Progenitor cell of endocrine pancreas (in vitro differentiated cells): ENCODE results near the gene ARHGAP6. TPM values are rescaled to one million over a fixed set of nuclear protein-coding genes. Genes with fewer than 3 reads are reported as not detected.

Experiments
- DNase-seq: peaks from one replicate; pipeline ENCODE4 v3.0.0; 2021; ENCODE audit warnings: low spot score; ENCODE audit not compliant: unreplicated experiment
- H3K27ac Mint-ChIP-seq: 2 replicates; pipeline ENCODE4 v1.8.0; 2021; ENCODE audit warnings: mild to moderate bottlenecking, moderate library complexity, mixed read lengths
- H3K27me3 Mint-ChIP-seq: 2 replicates; pipeline ENCODE4 v1.8.0; 2021; ENCODE audit warnings: mixed read lengths
- H3K36me3 Mint-ChIP-seq: 2 replicates; pipeline ENCODE4 v1.8.0; 2022; ENCODE audit warnings: mixed read lengths; ENCODE audit not compliant: insufficient read depth
- H3K4me1 Mint-ChIP-seq: 2 replicates; pipeline ENCODE4 v1.8.0; 2021; ENCODE audit warnings: low read depth, mixed read lengths
- H3K4me3 Mint-ChIP-seq: 2 replicates; pipeline ENCODE4 v1.8.0; 2021; ENCODE audit warnings: low read depth, mild to moderate bottlenecking, moderate library complexity, mixed read lengths
- H3K9me3 Mint-ChIP-seq: 2 replicates; pipeline ENCODE4 v1.8.0; 2021; ENCODE audit warnings: low read depth, mixed read lengths
- microRNA-seq: library from miRNA; unstranded; fragments of <30 nt; microRNA quantifications from one replicate; pipeline ENCODE4 v1.1.0, GENCODE V29; 2020; ENCODE audit warnings: borderline number of aligned reads; ENCODE audit not compliant: unreplicated experiment
- total RNA-seq: library from RNA; stranded (reverse); gene quantifications from 2 replicates; pipeline ENCODE4 v1.2.1, GENCODE V29; 2021
- TF ChIP-seq, protein P1 (sequence below): fragments of 200-600 bp; sonication (generic); IDR thresholded peaks from one replicate; pipeline ENCODE4 v1.5.0; 2021; ENCODE audit warnings: antibody characterized with exemption, mild to moderate bottlenecking; ENCODE audit not compliant: unreplicated experiment

Gene ARHGAP6
- total RNA-seq, 1 donor from 2014 or later: 1.9 TPM

DNA sequence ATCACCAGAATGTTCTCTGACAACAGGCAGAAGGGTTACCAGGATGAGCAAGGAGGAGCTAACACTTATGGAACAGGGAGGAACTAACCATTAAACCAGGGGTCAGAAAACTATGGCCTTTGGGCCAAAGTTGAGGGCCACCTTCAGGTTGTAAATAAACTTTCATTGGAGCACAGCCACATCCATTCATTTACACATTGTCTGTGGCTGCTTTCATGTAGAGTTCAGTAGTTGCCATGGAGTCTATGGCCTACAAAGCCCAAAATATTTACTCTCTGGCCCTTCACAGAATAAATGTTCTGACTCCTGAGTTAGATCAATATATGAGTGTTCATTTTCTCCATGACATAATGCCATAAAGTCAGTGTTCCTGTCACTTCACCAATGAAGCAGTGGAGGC is 567.8 kb downstream of the ARHGAP6 start:
- no peaks in the 10 kb centered on the region for H3K27me3 Mint-ChIP-seq
- peaks cover 12% of the 10 kb centered on the region for H3K9me3 Mint-ChIP-seq
- H3K4me1 Mint-ChIP-seq: peaks cover 1% of the 10 kb centered on the region
- DNase-seq: no peak
- TF ChIP-seq, protein P1, sequence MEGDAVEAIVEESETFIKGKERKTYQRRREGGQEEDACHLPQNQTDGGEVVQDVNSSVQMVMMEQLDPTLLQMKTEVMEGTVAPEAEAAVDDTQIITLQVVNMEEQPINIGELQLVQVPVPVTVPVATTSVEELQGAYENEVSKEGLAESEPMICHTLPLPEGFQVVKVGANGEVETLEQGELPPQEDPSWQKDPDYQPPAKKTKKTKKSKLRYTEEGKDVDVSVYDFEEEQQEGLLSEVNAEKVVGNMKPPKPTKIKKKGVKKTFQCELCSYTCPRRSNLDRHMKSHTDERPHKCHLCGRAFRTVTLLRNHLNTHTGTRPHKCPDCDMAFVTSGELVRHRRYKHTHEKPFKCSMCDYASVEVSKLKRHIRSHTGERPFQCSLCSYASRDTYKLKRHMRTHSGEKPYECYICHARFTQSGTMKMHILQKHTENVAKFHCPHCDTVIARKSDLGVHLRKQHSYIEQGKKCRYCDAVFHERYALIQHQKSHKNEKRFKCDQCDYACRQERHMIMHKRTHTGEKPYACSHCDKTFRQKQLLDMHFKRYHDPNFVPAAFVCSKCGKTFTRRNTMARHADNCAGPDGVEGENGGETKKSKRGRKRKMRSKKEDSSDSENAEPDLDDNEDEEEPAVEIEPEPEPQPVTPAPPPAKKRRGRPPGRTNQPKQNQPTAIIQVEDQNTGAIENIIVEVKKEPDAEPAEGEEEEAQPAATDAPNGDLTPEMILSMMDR: no peak
- no peak overlapping the region for H3K4me3 Mint-ChIP-seq
- no peak overlapping the region for H3K27ac Mint-ChIP-seq
- no peaks in the 10 kb centered on the region for H3K36me3 Mint-ChIP-seq

DNA sequence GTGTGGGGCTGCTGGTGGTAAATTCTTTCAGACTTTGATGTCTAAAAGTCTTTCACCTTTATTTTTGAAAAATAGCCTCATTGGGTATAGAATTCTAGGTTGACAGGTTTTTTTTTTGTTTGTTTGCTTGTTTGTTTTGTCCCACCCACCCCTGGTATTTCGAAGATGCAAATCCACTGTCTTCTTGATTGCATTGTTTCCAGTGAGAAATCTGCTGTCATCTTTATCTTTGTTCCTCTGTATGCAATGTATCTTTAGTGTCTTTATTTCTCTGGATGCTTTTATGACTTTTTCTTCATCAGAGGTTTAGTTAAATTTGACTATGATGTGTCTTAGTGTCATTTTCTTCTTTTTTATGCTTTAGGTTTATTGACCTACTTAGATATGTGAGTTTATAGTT is 575.9 kb downstream of the ARHGAP6 start:
- no peak for DNase-seq
- Mint-ChIP-seq H3K36me3 (peaks cover 3% of the 10 kb centered on the region), H3K4me1 (no peaks in the 10 kb centered on the region), H3K27ac (no peak overlapping the region), H3K9me3 (peaks cover 34% of the 10 kb centered on the region), H3K4me3 (no peak overlapping the region), H3K27me3 (no peaks in the 10 kb centered on the region)
- TF ChIP-seq, protein P1: no peak

Small RNA genes within 50 kb of the gene (microRNA-seq; reads per million reads assigned to microRNA genes)
- gene MIR548AX: not detected

Other genes with a start within 250 kb of the ARHGAP6 start
- gene MSL3, start 92.3 kb upstream of the ARHGAP6 start, total RNA-seq: 32.1 and 33.3 TPM in 2 replicates